Esophagus squamous epithelium (tissue), 5 donors: ENCODE data around the gene HS3ST2. TPM values are rescaled to one million over a fixed set of nuclear protein-coding genes. Genes with fewer than 3 reads are reported as not detected.

Experiments
- DNase-seq: peaks from one replicate; lab custom pipeline; 2025; lab: John Stamatoyannopoulos, UW
- H3K27ac ChIP-seq, 4 donors: fragments of 200-600 bp; sonication (generic); one replicate each; pipeline ENCODE4 v1.5.1; 2016 to 2019; ENCODE audit warnings: mild to moderate bottlenecking in 1 of 4
- H3K27me3 ChIP-seq, 4 donors: fragments of 200-600 bp; sonication (generic); 1 replicate in 3 of 4; 2 replicates in 1 of 4; pipeline versions ENCODE4 v1.5.1 to v1.6.0; 2017 to 2021; ENCODE audit warnings: antibody characterized with exemption in 1 of 4
- H3K36me3 ChIP-seq, 3 donors: fragments of 200-600 bp; sonication (generic); one replicate each; pipeline ENCODE4 v1.5.1; 2016 to 2019
- H3K4me1 ChIP-seq, 3 donors: fragments of 200-600 bp; sonication (generic); one replicate each; pipeline ENCODE4 v1.5.1; 2017 to 2019
- H3K4me3 ChIP-seq, 4 donors: fragments of 200-600 bp; sonication (generic); 1 replicate in 3 of 4; 2 replicates in 1 of 4; pipeline ENCODE4 v1.5.1; 2016 to 2019; ENCODE audit warnings: mild to moderate bottlenecking in 2 of 4, moderate library complexity in 1 of 4
- H3K9me3 ChIP-seq, 3 donors: fragments of 200-600 bp; sonication (generic); one replicate each; pipeline ENCODE4 v1.5.1; 2016 to 2019
- CTCF ChIP-seq, 6 experiments: fragments of 450-650 bp in 4 of 6; fragments of 200-600 bp in 2 of 6; sonication (generic) in 2 of 6; IDR thresholded peaks; one replicate each; pipeline ENCODE4 v1.5.1; 2016 to 2019; ENCODE audit warnings: antibody characterized with exemption in 6 of 6, mild to moderate bottlenecking in 4 of 6, moderate library complexity in 4 of 6
- POLR2A ChIP-seq, 4 donors: fragments of 450-650 bp; IDR thresholded peaks; one replicate each; pipeline ENCODE4 v1.6.1; 2017; ENCODE audit warnings: antibody characterized with exemption in 4 of 4, mild to moderate bottlenecking in 4 of 4, moderate library complexity in 3 of 4
- WGBS, 2 donors: methylation state at CpG; one replicate each; pipeline ENCODE4 v1.1.5; 2018; 5-methylcytosine and 5-hydroxymethylcytosine counted together
- intact Hi-C: fragments of 100-400 bp; cut with DNase I; formaldehyde crosslinking; loops from one replicate; pipeline ENCODE4 v1.15.0; 2022
- total RNA-seq, 4 donors: library from RNA; depleted of rRNA; stranded (reverse); fragments of >200 nt; gene quantifications; one replicate each; pipeline ENCODE4 v1.1.0, GENCODE V29; 2016
- donor health status: DM: yes; HTN: yes; CAD: no.

Gene HS3ST2
- total RNA-seq, 4 donors from 2014 or later = 0.12 to 0.76 (median 0.30) TPM; not detected in 1

GRCh38 chr16:22929461-22929860 is 115.5 kb downstream of the HS3ST2 start:
- intact Hi-C loops = no loop called here

DNA sequence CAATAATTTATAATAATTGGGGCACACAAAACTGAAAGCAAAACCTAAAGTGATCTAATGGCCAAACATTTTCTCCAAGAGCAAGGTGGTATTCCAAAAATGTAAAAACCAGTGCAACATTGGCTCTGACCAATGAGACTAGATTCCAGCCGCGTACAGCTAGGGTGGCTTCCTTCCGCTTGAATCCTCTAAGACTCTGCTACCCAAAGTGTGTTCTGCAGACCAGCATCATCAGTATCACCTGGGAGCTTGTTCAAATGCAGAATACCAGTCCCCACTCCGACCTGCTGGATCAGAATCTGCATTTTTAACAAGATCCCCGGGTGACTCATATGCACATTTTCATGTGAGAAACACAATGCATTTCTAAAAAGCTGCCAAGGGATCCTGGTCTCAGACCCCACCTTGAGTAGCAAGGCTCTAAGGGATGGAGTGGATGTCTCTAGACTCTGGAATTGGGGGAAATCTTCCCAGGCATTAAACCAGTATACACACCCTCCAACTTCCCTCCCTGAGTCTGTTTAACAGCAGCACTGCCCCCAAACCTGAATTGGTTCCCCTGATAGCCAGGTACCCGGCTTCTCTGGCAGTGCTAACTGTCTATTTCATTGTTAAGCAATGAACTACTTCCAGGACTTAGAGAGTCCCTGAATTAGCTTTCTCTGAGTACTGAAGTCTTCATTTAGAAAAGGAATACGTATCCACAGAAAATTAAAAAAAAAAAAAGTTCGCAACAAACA is 118.2 kb downstream of the HS3ST2 start:
- Histone ChIP-seq H3K4me3 (no peak overlapping the region), H3K27ac (no peak overlapping the region), H3K27me3 (peaks cover 0 to 45% (median 0%) of the 10 kb centered on the region in 4 donors), H3K4me1 (no peaks in the 10 kb centered on the region), H3K36me3 (no peaks in the 10 kb centered on the region), H3K9me3 (no peaks in the 10 kb centered on the region)
- intact Hi-C loops = no loop called here
- 30 to 43% methylated on average over 7 to 8 of the region's 8 CpGs for WGBS, 2 donors
- DNase-seq = no peak
- TF ChIP-seq POLR2A (IDR thresholded peaks at IDR 0.05) = no peak
- TF ChIP-seq CTCF (IDR thresholded peaks at IDR 0.05) = no peak

More at GRCh38 chr16:22929461-22929860, 115.5 kb downstream of the HS3ST2 start:
- no peak for DNase-seq
- TF ChIP-seq CTCF (IDR thresholded peaks at IDR 0.05) (no peak), POLR2A (IDR thresholded peaks at IDR 0.05) (no peak)
- Histone ChIP-seq H3K4me3 (no peak overlapping the region), H3K4me1 (no peaks in the 10 kb centered on the region), H3K27ac (no peak overlapping the region), H3K27me3 (peaks cover 0 to 44% (median 0%) of the 10 kb centered on the region in 4 donors), H3K9me3 (no peaks in the 10 kb centered on the region), H3K36me3 (no peaks in the 10 kb centered on the region)
- WGBS, 2 donors = 26 to 30% methylated on average over 3 of the region's 3 CpGs

- Histone ChIP-seq H3K27me3 (peaks cover 0 to 45% (median 0%) of the 10 kb centered on the region in 4 donors), H3K36me3 (no peaks in the 10 kb centered on the region), H3K27ac (no peak overlapping the region), H3K4me3 (no peak overlapping the region), H3K4me1 (no peaks in the 10 kb centered on the region), H3K9me3 (no peaks in the 10 kb centered on the region)
- 33 to 58% methylated on average over 2 of the region's 2 CpGs for WGBS, 2 donors
- no peak for DNase-seq
- TF ChIP-seq CTCF (IDR thresholded peaks at IDR 0.05) (no peak), POLR2A (IDR thresholded peaks at IDR 0.05) (no peak)
- intact Hi-C loops = no loop called here
Observed at GRCh38 chr16:22933173-22933572, 119.2 kb downstream of the HS3ST2 start.

DNA sequence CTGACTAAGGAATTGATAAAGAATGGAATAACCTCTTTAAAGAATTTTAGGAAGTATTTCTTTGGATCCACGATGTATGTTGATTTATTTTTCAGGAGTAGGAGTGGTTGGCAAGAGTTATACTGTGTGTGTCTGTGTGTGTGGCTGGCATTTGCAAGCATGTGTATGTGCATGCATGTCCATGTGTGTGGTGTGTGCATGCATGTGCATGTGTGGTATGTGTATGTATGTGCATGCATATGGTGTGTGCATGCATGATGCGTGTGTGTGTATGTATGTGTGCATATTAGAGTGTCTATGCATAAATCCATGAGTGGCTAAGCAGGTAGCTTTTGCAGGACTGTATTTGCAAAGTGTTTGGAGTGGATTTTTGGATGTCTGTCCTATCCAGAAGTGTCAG is 120.8 kb downstream of the HS3ST2 start:
- DNase-seq = no peak
- no peaks in the 10 kb centered on the region for H3K36me3 ChIP-seq
- peaks cover 0 to 40% (median 0%) of the 10 kb centered on the region in 4 donors for H3K27me3 ChIP-seq
- intact Hi-C loops = no loop called here
- no peak overlapping the region for H3K4me3 ChIP-seq
- no peaks in the 10 kb centered on the region for H3K9me3 ChIP-seq
- H3K4me1 ChIP-seq = no peaks in the 10 kb centered on the region
- WGBS, 2 donors = 75 to 79% methylated on average over 2 of the region's 2 CpGs
- TF ChIP-seq CTCF (IDR thresholded peaks at IDR 0.05) = no peak
- no peak for TF ChIP-seq POLR2A (IDR thresholded peaks at IDR 0.05)
- H3K27ac ChIP-seq = no peak overlapping the region

DNA sequence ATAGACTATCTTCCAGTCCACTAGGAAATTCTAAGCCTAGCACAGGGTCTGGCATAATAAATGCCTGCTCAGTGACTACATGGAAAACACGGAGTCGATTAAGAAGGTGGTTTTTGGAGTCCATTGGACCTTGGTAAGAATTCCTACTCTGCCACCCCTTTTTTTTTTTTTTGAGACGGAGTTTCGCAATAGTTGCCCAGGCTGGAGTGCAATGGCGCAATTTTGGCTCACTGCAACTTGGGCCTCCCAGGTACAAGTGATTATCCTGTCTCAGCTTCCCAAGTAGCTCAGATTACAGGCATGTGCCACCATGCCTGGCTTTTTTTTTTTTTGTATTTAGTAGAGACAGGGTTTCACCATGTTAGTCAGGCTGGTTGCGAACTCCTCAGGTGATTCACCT is 123.2 kb downstream of the HS3ST2 start:
- no peaks in the 10 kb centered on the region for H3K9me3 ChIP-seq
- no peaks in the 10 kb centered on the region for H3K4me1 ChIP-seq
- intact Hi-C loops = no loop called here
- 54 to 64% methylated on average over 5 to 6 of the region's 6 CpGs for WGBS, 2 donors
- no peak for DNase-seq
- TF ChIP-seq POLR2A (IDR thresholded peaks at IDR 0.05) (no peak), CTCF (IDR thresholded peaks at IDR 0.05) (no peak)
- H3K27ac ChIP-seq = no peak overlapping the region
- H3K4me3 ChIP-seq = no peak overlapping the region
- peaks cover 0 to 34% (median 0%) of the 10 kb centered on the region in 4 donors for H3K27me3 ChIP-seq
- H3K36me3 ChIP-seq = no peaks in the 10 kb centered on the region
